T-cell (primary cell): ENCODE data around the gene KCNK5. TPM values are rescaled to one million over a fixed set of nuclear protein-coding genes. Genes with fewer than 3 reads are reported as not detected.

Experiments
- ATAC-seq, 4 experiments: fragments of 200-7000 bp in 3 of 4; fragments of 150-1000 bp in 1 of 4; cut with Tn5 transposase; replicated peaks in 1 of 4; 1 replicate in 3 of 4; 2 replicates in 1 of 4; pipeline ENCODE4 v1.10.0; 2021; ENCODE audit warnings: moderate library complexity in 3 of 4, mild to moderate bottlenecking in 2 of 4, moderate number of reproducible peaks in 1 of 4
- CTCF ChIA-PET, 2 donors: fragments of 300-600 bp; sonication (Branson Sonifier 250); formaldehyde crosslinking; loops; one replicate each; lab custom pipeline; 2022; ENCODE audit warnings: antibody characterized with exemption in 2 of 2; lab: Charles Lee
- POLR2A ChIA-PET, 2 donors: fragments of 300-600 bp; sonication (Branson Sonifier 250); formaldehyde crosslinking; loops; one replicate each; lab custom pipeline; 2022; ENCODE audit warnings: antibody characterized with exemption in 2 of 2; lab: Charles Lee
- DNase-seq, 35 experiments: peaks; one replicate each; pipeline versions ENCODE4 v3.0.0 to v3.0.0-alpha.2; 2013 to 2023
- H3K27ac ChIP-seq: one replicate; pipeline ENCODE4 v1.5.1; 2013; ENCODE audit warnings: low read length
- H3K27me3 ChIP-seq, 2 experiments: replicated peaks in 1 of 2; 1 replicate in 1 of 2; 2 replicates in 1 of 2; pipeline versions ENCODE4 v1.6.1 to v1.7.0; 2013; ENCODE audit warnings: low read length in 1 of 2, mixed read lengths in 1 of 2; ENCODE audit not compliant: control insufficient read depth in 2 of 2, insufficient read depth in 2 of 2; ENCODE audit errors: extremely low read depth in 1 of 2
- H3K36me3 ChIP-seq, 2 donors: 1 replicate in 1 of 2; 2 replicates in 1 of 2; pipeline versions ENCODE4 v1.6.1 to v1.7.0; 2013; ENCODE audit warnings: low read length in 1 of 2; ENCODE audit not compliant: control insufficient read depth in 2 of 2, insufficient read depth in 1 of 2; ENCODE audit errors: extremely low read depth in 1 of 2
- H3K4me1 ChIP-seq, 2 experiments: 1 replicate in 1 of 2; 2 replicates in 1 of 2; pipeline versions ENCODE4 v1.6.1 to v1.7.0; 2013; ENCODE audit warnings: low read length in 2 of 2, mixed read lengths in 1 of 2; ENCODE audit not compliant: insufficient read depth in 2 of 2, control insufficient read depth in 1 of 2; ENCODE audit errors: extremely low read depth in 1 of 2
- H3K4me3 ChIP-seq, 2 donors: 1 replicate in 1 of 2; 2 replicates in 1 of 2; pipeline versions ENCODE4 v1.5.1 to v1.7.0; 2013; ENCODE audit warnings: mild to moderate bottlenecking in 2 of 2, low read length in 1 of 2, moderate library complexity in 1 of 2; ENCODE audit not compliant: control insufficient read depth in 1 of 2; ENCODE audit errors: extremely low read depth in 1 of 2
- H3K9me3 ChIP-seq: 2 replicates; pipeline ENCODE4 v1.7.0; 2013
- H3K27ac Mint-ChIP-seq, 2 donors: one replicate each; pipeline ENCODE4 v1.8.0; 2020 to 2021; ENCODE audit warnings: mild to moderate bottlenecking in 2 of 2, mixed read lengths in 2 of 2
- H3K27me3 Mint-ChIP-seq, 2 donors: one replicate each; pipeline ENCODE4 v1.8.0; 2021 to 2022; ENCODE audit warnings: mixed read lengths in 2 of 2
- H3K36me3 Mint-ChIP-seq: one replicate; pipeline ENCODE4 v1.8.0; 2021; ENCODE audit warnings: mixed read lengths
- H3K4me1 Mint-ChIP-seq, 3 donors: one replicate each; pipeline ENCODE4 v1.8.0; 2020 to 2022; ENCODE audit warnings: mixed read lengths in 3 of 3, mild to moderate bottlenecking in 1 of 3
- H3K4me3 Mint-ChIP-seq, 3 donors: one replicate each; pipeline ENCODE4 v1.8.0; 2020 to 2022; ENCODE audit warnings: mild to moderate bottlenecking in 3 of 3, mixed read lengths in 3 of 3, moderate library complexity in 3 of 3
- H3K9me3 Mint-ChIP-seq, 3 donors: one replicate each; pipeline ENCODE4 v1.8.0; 2020 to 2022; ENCODE audit warnings: mixed read lengths in 3 of 3
- WGBS: methylation state at CpG from one replicate; pipeline ENCODE4 v1.1.5; 2013; ENCODE audit warnings: missing lambda C conversion rate; ENCODE audit not compliant: insufficient coverage; 5-methylcytosine and 5-hydroxymethylcytosine counted together
- total RNA-seq, 35 experiments: library from RNA in 6 of 35; stranded (reverse) in 6 of 35; fragments of 120-200 nt in 1 of 35; gene quantifications; one replicate each; pipeline versions ENCODE4 v1.2.1 to v1.2.4 and lab custom pipeline; 2013 to 2026

The KCNK5 gene
- total RNA-seq, 5 donors from 2014 or later (not counting 1 experiment from before 2014, with no cell fraction given): 0.60 to 1.1 (median 0.93) TPM

GRCh38 chr6:39203436-39204159, 25.7 kb downstream of the KCNK5 start:
- Mint-ChIP-seq H3K27me3 (no peaks in the 10 kb centered on the region), H3K4me3 (no peak overlapping the region), H3K36me3 (no peaks in the 10 kb centered on the region), H3K27ac (no peak overlapping the region), H3K9me3 (no peaks in the 10 kb centered on the region), H3K4me1 (no peaks in the 10 kb centered on the region)
- no peak for ATAC-seq
- ChIA-PET POLR2A (interaction anchor here in 1 of 2 donors (0.6 kb wide), 1 partner anchor 88 kb away, joined by 4 read pairs; no protein-coding TSS in a partner anchor), CTCF (no interaction called here)
- no peaks in the 10 kb centered on the region for H3K9me3 ChIP-seq
- peaks cover 0 to 6% of the 10 kb centered on the region in 2 experiments for H3K27me3 ChIP-seq
- no peak overlapping the region for H3K27ac ChIP-seq
- WGBS: 92% methylated on average over 11 of the region's 12 CpGs
- H3K36me3 ChIP-seq: no peaks in the 10 kb centered on the region
- DNase-seq: no peak
- H3K4me3 ChIP-seq: no peak overlapping the region
- no peaks in the 10 kb centered on the region for H3K4me1 ChIP-seq

GRCh38 chr6:39202166-39202565, 27.1 kb downstream of the KCNK5 start:
- CTCF ChIA-PET: no interaction called here
- no peaks in the 10 kb centered on the region for H3K4me1 ChIP-seq
- POLR2A ChIA-PET: no interaction called here
- no peak overlapping the region for H3K4me3 ChIP-seq
- no peak overlapping the region for H3K4me3 Mint-ChIP-seq
- no peak for DNase-seq
- no peaks in the 10 kb centered on the region for H3K27me3 Mint-ChIP-seq
- H3K4me1 Mint-ChIP-seq: peaks cover 0 to 2% (median 0%) of the 10 kb centered on the region in 3 donors
- no peaks in the 10 kb centered on the region for H3K9me3 Mint-ChIP-seq
- no peak overlapping the region for H3K27ac Mint-ChIP-seq
- 100% methylated on average over 3 of the region's 4 CpGs for WGBS
- no peak overlapping the region for H3K27ac ChIP-seq
- H3K36me3 Mint-ChIP-seq: no peaks in the 10 kb centered on the region
- H3K9me3 ChIP-seq: no peaks in the 10 kb centered on the region
- H3K27me3 ChIP-seq: peaks cover 0 to 6% of the 10 kb centered on the region in 2 experiments
- no peak for ATAC-seq
- no peaks in the 10 kb centered on the region for H3K36me3 ChIP-seq

- ATAC-seq (no peak), DNase-seq (no peak)
- ChIA-PET POLR2A (no interaction called here), CTCF (no interaction called here)
- no peak overlapping the region for H3K4me3 Mint-ChIP-seq
- no peaks in the 10 kb centered on the region for H3K9me3 Mint-ChIP-seq
- peaks cover 0 to 2% (median 0%) of the 10 kb centered on the region in 3 donors for H3K4me1 Mint-ChIP-seq
- Histone ChIP-seq H3K36me3 (no peaks in the 10 kb centered on the region), H3K4me3 (no peak overlapping the region), H3K27ac (no peak overlapping the region), H3K27me3 (peaks cover 0 to 3% of the 10 kb centered on the region in 2 experiments), H3K9me3 (no peaks in the 10 kb centered on the region), H3K4me1 (no peaks in the 10 kb centered on the region)
- H3K27me3 Mint-ChIP-seq: no peaks in the 10 kb centered on the region
- no CpG with 5 or more reads among the region's 1 CpG for WGBS
- no peaks in the 10 kb centered on the region for H3K36me3 Mint-ChIP-seq
- no peak overlapping the region for H3K27ac Mint-ChIP-seq
Measured at GRCh38 chr6:39200498-39201020, 28.7 kb downstream of the KCNK5 start.

GRCh38 chr6:39199976-39200375, 29.3 kb downstream of the KCNK5 start:
- ATAC-seq (no peak), DNase-seq (no peak)
- H3K9me3 Mint-ChIP-seq: no peaks in the 10 kb centered on the region
- peaks cover 3% of the 10 kb centered on the region for H3K36me3 Mint-ChIP-seq
- Histone ChIP-seq H3K36me3 (no peaks in the 10 kb centered on the region), H3K4me3 (no peak overlapping the region), H3K27me3 (peaks cover 0 to 3% of the 10 kb centered on the region in 2 experiments), H3K4me1 (no peaks in the 10 kb centered on the region), H3K27ac (no peak overlapping the region), H3K9me3 (no peaks in the 10 kb centered on the region)
- peaks cover 0 to 2% (median 0%) of the 10 kb centered on the region in 3 donors for H3K4me1 Mint-ChIP-seq
- 94% methylated on average over 6 of the region's 10 CpGs for WGBS
- CTCF ChIA-PET: no interaction called here
- no peak overlapping the region for H3K27ac Mint-ChIP-seq
- H3K4me3 Mint-ChIP-seq: no peak overlapping the region
- no peaks in the 10 kb centered on the region for H3K27me3 Mint-ChIP-seq
- POLR2A ChIA-PET: no interaction called here

GRCh38 chr6:39199231-39199940, 29.9 kb downstream of the KCNK5 start:
- WGBS: 96% methylated on average over 5 of the region's 7 CpGs
- no peak overlapping the region for H3K27ac ChIP-seq
- H3K27me3 ChIP-seq: peaks cover 0 to 3% of the 10 kb centered on the region in 2 experiments
- Mint-ChIP-seq H3K27ac (no peak overlapping the region), H3K9me3 (no peaks in the 10 kb centered on the region), H3K4me3 (no peak overlapping the region), H3K4me1 (peaks cover 0 to 2% (median 0%) of the 10 kb centered on the region in 3 donors), H3K27me3 (no peaks in the 10 kb centered on the region), H3K36me3 (peaks cover 5% of the 10 kb centered on the region)
- ATAC-seq (no peak), DNase-seq (no peak)
- no peaks in the 10 kb centered on the region for H3K36me3 ChIP-seq
- H3K9me3 ChIP-seq: no peaks in the 10 kb centered on the region
- H3K4me3 ChIP-seq: no peak overlapping the region
- POLR2A ChIA-PET: no interaction called here
- CTCF ChIA-PET: no interaction called here
- no peaks in the 10 kb centered on the region for H3K4me1 ChIP-seq

- CTCF ChIA-PET: no interaction called here
- DNase-seq (no peak), ATAC-seq (no peak)
- H3K36me3 Mint-ChIP-seq: peaks cover 5% of the 10 kb centered on the region
- Histone ChIP-seq H3K4me3 (no peak overlapping the region), H3K36me3 (no peaks in the 10 kb centered on the region), H3K4me1 (no peaks in the 10 kb centered on the region), H3K27ac (no peak overlapping the region), H3K9me3 (no peaks in the 10 kb centered on the region), H3K27me3 (peaks cover 0 to 3% of the 10 kb centered on the region in 2 experiments)
- no peak overlapping the region for H3K4me3 Mint-ChIP-seq
- no peaks in the 10 kb centered on the region for H3K27me3 Mint-ChIP-seq
- peaks cover 0 to 2% (median 0%) of the 10 kb centered on the region in 3 donors for H3K4me1 Mint-ChIP-seq
- POLR2A ChIA-PET: no interaction called here
- no peak overlapping the region for H3K27ac Mint-ChIP-seq
- no peaks in the 10 kb centered on the region for H3K9me3 Mint-ChIP-seq
Measured at GRCh38 chr6:39198528-39198927, 30.7 kb downstream of the KCNK5 start.
